ENCODE data around the gene PAX4.

PAX4 gene

GRCh38 chr7:127648986-127649385 is 31.0 kb upstream of the PAX4 start:
- Mint-ChIP-seq H3K9me3 (no peaks in the 10 kb centered on the region), H3K4me3 (no peak overlapping the region), H3K36me3 (ENCODE audit: low read depth) (peaks cover 24% of the 10 kb centered on the region), H3K4me1 (ENCODE audit: low read depth) (peaks cover 18% of the 10 kb centered on the region), H3K27me3 (no peaks in the 10 kb centered on the region), H3K27ac (no peak overlapping the region)
- DNase-seq = no peak

GRCh38 chr7:127647636-127648035 is 29.7 kb upstream of the PAX4 start:
- peaks cover 10% of the 10 kb centered on the region for H3K4me1 Mint-ChIP-seq (ENCODE audit: low read depth)
- no peaks in the 10 kb centered on the region for H3K27me3 Mint-ChIP-seq
- no peak overlapping the region for H3K4me3 Mint-ChIP-seq
- no peaks in the 10 kb centered on the region for H3K9me3 Mint-ChIP-seq
- no peak overlapping the region for H3K27ac Mint-ChIP-seq
- DNase-seq = no peak
- peaks cover 10% of the 10 kb centered on the region for H3K36me3 Mint-ChIP-seq (ENCODE audit: low read depth)

GRCh38 chr7:127644484-127644883 is 26.5 kb upstream of the PAX4 start:
- no peaks in the 10 kb centered on the region for H3K36me3 Mint-ChIP-seq (ENCODE audit: low read depth)
- peaks cover 5% of the 10 kb centered on the region for H3K27me3 Mint-ChIP-seq
- no peaks in the 10 kb centered on the region for H3K9me3 Mint-ChIP-seq
- H3K27ac Mint-ChIP-seq = no peak overlapping the region
- H3K4me3 Mint-ChIP-seq = no peak overlapping the region
- H3K4me1 Mint-ChIP-seq (ENCODE audit: low read depth) = no peaks in the 10 kb centered on the region
- no peak for DNase-seq

- Mint-ChIP-seq H3K9me3 (no peaks in the 10 kb centered on the region), H3K27me3 (peaks cover 33% of the 10 kb centered on the region)
These were observed 20.3 kb upstream of the PAX4 start for GRCh38 chr7:127638197-127638596.

GRCh38 chr7:127635659-127636285 is 17.8 kb upstream of the PAX4 start:
- Mint-ChIP-seq H3K9me3 (no peaks in the 10 kb centered on the region), H3K27me3 (peaks cover 48% of the 10 kb centered on the region), H3K27ac (no peak overlapping the region), H3K4me3 (no peak overlapping the region), H3K36me3 (ENCODE audit: low read depth) (no peaks in the 10 kb centered on the region), H3K4me1 (ENCODE audit: low read depth) (peaks cover 6% of the 10 kb centered on the region)
- no peak for DNase-seq

More at GRCh38 chr7:127638197-127638596, 20.3 kb upstream of the PAX4 start:
- Mint-ChIP-seq H3K4me3 (no peak overlapping the region), H3K36me3 (ENCODE audit: low read depth) (no peaks in the 10 kb centered on the region), H3K27ac (no peak overlapping the region), H3K4me1 (ENCODE audit: low read depth) (peaks cover 6% of the 10 kb centered on the region)
- no peak for DNase-seq

- H3K36me3 Mint-ChIP-seq (ENCODE audit: low read depth) = no peaks in the 10 kb centered on the region
- peaks cover 6% of the 10 kb centered on the region for H3K4me1 Mint-ChIP-seq (ENCODE audit: low read depth)
- H3K9me3 Mint-ChIP-seq = no peaks in the 10 kb centered on the region
- peaks cover 35% of the 10 kb centered on the region for H3K27me3 Mint-ChIP-seq
- H3K4me3 Mint-ChIP-seq = no peak overlapping the region
- H3K27ac Mint-ChIP-seq = no peak overlapping the region
- DNase-seq = no peak
These were observed 14.5 kb upstream of the PAX4 start for GRCh38 chr7:127632276-127632910.

GRCh38 chr7:127629268-127629854 is 11.4 kb upstream of the PAX4 start:
- Mint-ChIP-seq H3K27ac (no peak overlapping the region), H3K9me3 (no peaks in the 10 kb centered on the region), H3K27me3 (peaks cover 28% of the 10 kb centered on the region), H3K36me3 (ENCODE audit: low read depth) (no peaks in the 10 kb centered on the region), H3K4me1 (ENCODE audit: low read depth) (no peaks in the 10 kb centered on the region), H3K4me3 (no peak overlapping the region)
- peak; percentile 46 for DNase-seq

GRCh38 chr7:127628445-127628844 is 10.5 kb upstream of the PAX4 start:
- no peaks in the 10 kb centered on the region for H3K4me1 Mint-ChIP-seq (ENCODE audit: low read depth)
- no peak for DNase-seq
- no peak overlapping the region for H3K27ac Mint-ChIP-seq
- H3K27me3 Mint-ChIP-seq = peaks cover 27% of the 10 kb centered on the region
- no peaks in the 10 kb centered on the region for H3K36me3 Mint-ChIP-seq (ENCODE audit: low read depth)
- no peaks in the 10 kb centered on the region for H3K9me3 Mint-ChIP-seq
- no peak overlapping the region for H3K4me3 Mint-ChIP-seq

- Mint-ChIP-seq H3K36me3 (ENCODE audit: low read depth) (no peaks in the 10 kb centered on the region), H3K9me3 (no peaks in the 10 kb centered on the region), H3K4me3 (no peak overlapping the region), H3K4me1 (ENCODE audit: low read depth) (peaks cover 6% of the 10 kb centered on the region), H3K27ac (no peak overlapping the region), H3K27me3 (peaks cover 35% of the 10 kb centered on the region)
- DNase-seq = no peak
These were observed 7.4 kb upstream of the PAX4 start for GRCh38 chr7:127625331-127625730.

- peaks cover 8% of the 10 kb centered on the region for H3K4me1 Mint-ChIP-seq (ENCODE audit: low read depth)
These were observed 2.7 kb upstream of the PAX4 start for GRCh38 chr7:127620406-127621233.

GRCh38 chr7:127619681-127620405 is 1.9 kb upstream of the PAX4 start:
- H3K4me3 Mint-ChIP-seq = no peak overlapping the region
- H3K4me1 Mint-ChIP-seq (ENCODE audit: low read depth) = peaks cover 8% of the 10 kb centered on the region
- no peak overlapping the region for H3K27ac Mint-ChIP-seq
- no peaks in the 10 kb centered on the region for H3K36me3 Mint-ChIP-seq (ENCODE audit: low read depth)
- peaks cover 77% of the 10 kb centered on the region for H3K27me3 Mint-ChIP-seq
- H3K9me3 Mint-ChIP-seq = no peaks in the 10 kb centered on the region
- DNase-seq = no peak

More at GRCh38 chr7:127620406-127621233, 2.7 kb upstream of the PAX4 start:
- H3K27me3 Mint-ChIP-seq = peaks cover 74% of the 10 kb centered on the region
- H3K9me3 Mint-ChIP-seq = no peaks in the 10 kb centered on the region
- no peak for DNase-seq
- no peaks in the 10 kb centered on the region for H3K36me3 Mint-ChIP-seq (ENCODE audit: low read depth)
- H3K4me3 Mint-ChIP-seq = no peak overlapping the region
- no peak overlapping the region for H3K27ac Mint-ChIP-seq

- Mint-ChIP-seq H3K27ac (no peak overlapping the region), H3K4me3 (no peak overlapping the region), H3K4me1 (ENCODE audit: low read depth) (peaks cover 8% of the 10 kb centered on the region), H3K27me3 (peaks cover 71% of the 10 kb centered on the region), H3K9me3 (no peaks in the 10 kb centered on the region), H3K36me3 (ENCODE audit: low read depth) (no peaks in the 10 kb centered on the region)
- DNase-seq = no peak
These were observed 833 bp upstream of the PAX4 start for GRCh38 chr7:127618775-127619174.

- Mint-ChIP-seq H3K4me1 (ENCODE audit: low read depth) (peaks cover 8% of the 10 kb centered on the region), H3K27me3 (peaks cover 76% of the 10 kb centered on the region), H3K9me3 (no peaks in the 10 kb centered on the region), H3K27ac (no peak overlapping the region), H3K4me3 (no peak overlapping the region), H3K36me3 (ENCODE audit: low read depth) (no peaks in the 10 kb centered on the region)
- DNase-seq = no peak
These were observed 1.2 kb downstream of the PAX4 start for GRCh38 chr7:127616724-127617123.

- H3K36me3 Mint-ChIP-seq (ENCODE audit: low read depth) = no peaks in the 10 kb centered on the region
- H3K9me3 Mint-ChIP-seq = no peaks in the 10 kb centered on the region
- no peak overlapping the region for H3K27ac Mint-ChIP-seq
- DNase-seq = no peak
- H3K4me3 Mint-ChIP-seq = no peak overlapping the region
- H3K4me1 Mint-ChIP-seq (ENCODE audit: low read depth) = no peaks in the 10 kb centered on the region
- H3K27me3 Mint-ChIP-seq = peaks cover 36% of the 10 kb centered on the region
These were observed 5.7 kb downstream of the PAX4 start for GRCh38 chr7:127612263-127612662.

All from activated T-cell treated with anti-CD3 and anti-CD28 coated beads, Interleukin-2, amount 50 U/mL, for 24 hours (primary cell).